ENCODE data around the gene SLC25A19.

SLC25A19 gene

GRCh38 chr17:75321506-75321905, 32.3 kb upstream of the SLC25A19 start:
- FAIRE-seq (no peak), DNase-seq (ENCODE audit: insufficient read length, low spot score) (no peak)
- no peak for TF ChIP-seq TAF1 (IDR thresholded peaks at IDR 0.05; ENCODE audit: low read depth, low read length)
- no peak for TF ChIP-seq SPI1 (IDR thresholded peaks at IDR 0.05; ENCODE audit: low read depth, low read length)
- TF ChIP-seq POU2F2 (IDR thresholded peaks at IDR 0.05; ENCODE audit: low read depth, low read length), result no peak
- no peak for TF ChIP-seq PAX5 (IDR thresholded peaks at IDR 0.05; ENCODE audit: insufficient read depth, low read length, severe bottlenecking)
- no peak for TF ChIP-seq POLR2A (IDR thresholded peaks at IDR 0.05; ENCODE audit: low read depth, low read length)
- no peak for TF ChIP-seq POLR2AphosphoS5 (IDR thresholded peaks at IDR 0.05; ENCODE audit: low read depth, low read length)

- no peak for DNase-seq (ENCODE audit: insufficient read length, low spot score)
- TF ChIP-seq TAF1 (IDR thresholded peaks at IDR 0.05; ENCODE audit: low read depth, low read length) (no peak), SPI1 (IDR thresholded peaks at IDR 0.05; ENCODE audit: low read depth, low read length) (no peak), POLR2A (IDR thresholded peaks at IDR 0.05; ENCODE audit: low read depth, low read length) (no peak), POLR2AphosphoS5 (IDR thresholded peaks at IDR 0.05; ENCODE audit: low read depth, low read length) (peak; percentile 43; the same call in 1 of the 2 replicates), POU2F2 (IDR thresholded peaks at IDR 0.05; ENCODE audit: low read depth, low read length) (peak; percentile 87; the same call in 1 of the 2 replicates), PAX5 (IDR thresholded peaks at IDR 0.05; ENCODE audit: insufficient read depth, low read length, severe bottlenecking) (no peak)
- FAIRE-seq, result peak; percentile 82
These were observed 30.9 kb upstream of the SLC25A19 start for GRCh38 chr17:75319904-75320691.

GRCh38 chr17:75318615-75319222, 29.5 kb upstream of the SLC25A19 start:
- TF ChIP-seq POLR2A (IDR thresholded peaks at IDR 0.05; ENCODE audit: low read depth, low read length) (peak; percentile 67; the same call in 1 of the 2 replicates), POLR2AphosphoS5 (IDR thresholded peaks at IDR 0.05; ENCODE audit: low read depth, low read length) (no peak)
- FAIRE-seq (no peak), DNase-seq (ENCODE audit: insufficient read length, low spot score) (no peak)

GRCh38 chr17:75318211-75318610, 29.0 kb upstream of the SLC25A19 start:
- FAIRE-seq (no peak), DNase-seq (ENCODE audit: insufficient read length, low spot score) (no peak)
- TF ChIP-seq SPI1 (IDR thresholded peaks at IDR 0.05; ENCODE audit: low read depth, low read length) (no peak), POU2F2 (IDR thresholded peaks at IDR 0.05; ENCODE audit: low read depth, low read length) (no peak), PAX5 (IDR thresholded peaks at IDR 0.05; ENCODE audit: insufficient read depth, low read length, severe bottlenecking) (no peak), POLR2AphosphoS5 (IDR thresholded peaks at IDR 0.05; ENCODE audit: low read depth, low read length) (no peak), TAF1 (IDR thresholded peaks at IDR 0.05; ENCODE audit: low read depth, low read length) (no peak), POLR2A (IDR thresholded peaks at IDR 0.05; ENCODE audit: low read depth, low read length) (no peak)

- no peak for DNase-seq (ENCODE audit: insufficient read length, low spot score)
- TF ChIP-seq PAX5 (IDR thresholded peaks at IDR 0.05; ENCODE audit: insufficient read depth, low read length, severe bottlenecking) (no peak), POLR2A (IDR thresholded peaks at IDR 0.05; ENCODE audit: low read depth, low read length) (no peak), TAF1 (IDR thresholded peaks at IDR 0.05; ENCODE audit: low read depth, low read length) (no peak), POU2F2 (IDR thresholded peaks at IDR 0.05; ENCODE audit: low read depth, low read length) (no peak), POLR2AphosphoS5 (IDR thresholded peaks at IDR 0.05; ENCODE audit: low read depth, low read length) (no peak), SPI1 (IDR thresholded peaks at IDR 0.05; ENCODE audit: low read depth, low read length) (no peak)
- no peak for FAIRE-seq
These were observed 28.4 kb upstream of the SLC25A19 start for GRCh38 chr17:75317671-75318070.

- FAIRE-seq (peak; percentile 91), DNase-seq (ENCODE audit: insufficient read length, low spot score) (no peak)
- TF ChIP-seq SPI1 (IDR thresholded peaks at IDR 0.05; ENCODE audit: low read depth, low read length) (no peak), POLR2AphosphoS5 (IDR thresholded peaks at IDR 0.05; ENCODE audit: low read depth, low read length) (0 out of 2 replicates have a peak, but pooled peaks have one; percentile 60), POU2F2 (IDR thresholded peaks at IDR 0.05; ENCODE audit: low read depth, low read length) (no peak), POLR2A (IDR thresholded peaks at IDR 0.05; ENCODE audit: low read depth, low read length) (peak; percentile 67), PAX5 (IDR thresholded peaks at IDR 0.05; ENCODE audit: insufficient read depth, low read length, severe bottlenecking) (no peak), TAF1 (IDR thresholded peaks at IDR 0.05; ENCODE audit: low read depth, low read length) (no peak)
These were observed 27.0 kb upstream of the SLC25A19 start for GRCh38 chr17:75316253-75316652.

- FAIRE-seq (peak; percentile 20), DNase-seq (ENCODE audit: insufficient read length, low spot score) (peak; percentile 27)
- TF ChIP-seq POLR2A (IDR thresholded peaks at IDR 0.05; ENCODE audit: low read depth, low read length) (no peak), PAX5 (IDR thresholded peaks at IDR 0.05; ENCODE audit: insufficient read depth, low read length, severe bottlenecking) (no peak), TAF1 (IDR thresholded peaks at IDR 0.05; ENCODE audit: low read depth, low read length) (no peak), POLR2AphosphoS5 (IDR thresholded peaks at IDR 0.05; ENCODE audit: low read depth, low read length) (peak; percentile 42)
These were observed 26.5 kb upstream of the SLC25A19 start for GRCh38 chr17:75315541-75316243.

- DNase-seq (ENCODE audit: insufficient read length, low spot score) (peak; percentile 32), FAIRE-seq (peak; percentile 85)
These were observed 24.8 kb upstream of the SLC25A19 start for GRCh38 chr17:75313941-75314551.

More at GRCh38 chr17:75313941-75314551, 24.8 kb upstream of the SLC25A19 start:
- TF ChIP-seq PAX5 (IDR thresholded peaks at IDR 0.05; ENCODE audit: insufficient read depth, low read length, severe bottlenecking) (no peak), SPI1 (IDR thresholded peaks at IDR 0.05; ENCODE audit: low read depth, low read length) (peak; percentile 51), POLR2AphosphoS5 (IDR thresholded peaks at IDR 0.05; ENCODE audit: low read depth, low read length) (no peak), TAF1 (IDR thresholded peaks at IDR 0.05; ENCODE audit: low read depth, low read length) (no peak), POLR2A (IDR thresholded peaks at IDR 0.05; ENCODE audit: low read depth, low read length) (no peak), POU2F2 (IDR thresholded peaks at IDR 0.05; ENCODE audit: low read depth, low read length) (no peak)

All from GM12891 (cell line).